Erythroblast (primary cell): ENCODE measurements around the gene LIX1L.

Experiments used
- DNase-seq, 2 experiments: peaks; one replicate each; lab custom pipeline; 2025; lab: John Stamatoyannopoulos, UW
- GATA1 ChIP-seq: IDR thresholded peaks from 2 replicates; pipeline ENCODE4 v1.6.1; 2011; ENCODE audit warnings: low read depth, mild to moderate bottlenecking, control low read depth, low read length, moderate library complexity
- POLR2A ChIP-seq: IDR thresholded peaks from 2 replicates; pipeline ENCODE4 v1.6.1; 2011; ENCODE audit warnings: mild to moderate bottlenecking, low read length

LIX1L gene

DNA sequence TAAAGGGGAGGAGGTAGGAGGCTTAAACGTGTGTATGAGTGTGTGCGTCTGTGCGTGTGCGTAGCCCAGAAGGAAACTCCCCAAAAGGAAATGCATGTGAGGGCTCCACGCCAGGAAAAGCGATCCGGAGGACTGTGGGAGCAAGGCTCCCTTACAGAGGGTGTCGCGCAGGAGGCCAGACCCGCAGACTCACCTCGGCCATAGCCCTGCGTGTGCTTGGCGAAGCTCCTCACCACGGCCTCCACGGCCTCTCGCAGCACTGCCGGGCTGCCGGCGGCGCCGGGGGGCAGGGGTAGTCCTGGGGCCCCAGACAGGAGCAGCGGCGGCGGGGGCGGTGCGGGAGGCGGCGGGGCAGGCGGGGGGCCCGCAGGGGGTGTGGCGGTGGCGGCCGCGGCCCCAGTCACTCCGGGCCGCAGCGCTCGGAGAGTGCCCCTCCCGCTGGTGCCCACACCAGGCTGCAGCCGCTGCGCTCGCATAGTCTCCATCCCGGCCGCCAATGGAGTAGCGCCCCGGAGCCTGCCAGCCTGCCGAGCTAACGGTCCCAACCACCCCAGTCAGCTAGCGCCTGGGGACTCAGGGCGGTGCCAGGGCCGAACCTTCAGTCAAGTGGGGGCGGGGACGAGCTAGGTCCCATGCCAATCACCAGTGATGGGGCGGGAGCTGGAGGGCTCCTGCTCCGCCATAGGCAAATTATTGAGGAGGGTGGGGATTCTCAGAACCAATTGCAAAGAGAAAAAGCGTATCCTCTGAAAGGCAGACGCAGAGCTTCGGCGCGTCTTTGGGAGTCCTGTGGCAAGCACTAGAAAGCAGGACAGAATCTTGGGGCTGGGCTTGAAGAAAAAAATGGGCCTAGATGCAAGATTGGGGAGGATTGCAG is at the start of gene LIX1L:
TSS of gene LIX1L (minus strand) at position 575 of the 877 bp plus-strand sequence. CDS start at position 485, 90 bp downstream.
- peak; percentile 96 to 97 for DNase-seq
- no peak for TF ChIP-seq GATA1
- TF ChIP-seq POLR2A: peak; percentile 87

DNA sequence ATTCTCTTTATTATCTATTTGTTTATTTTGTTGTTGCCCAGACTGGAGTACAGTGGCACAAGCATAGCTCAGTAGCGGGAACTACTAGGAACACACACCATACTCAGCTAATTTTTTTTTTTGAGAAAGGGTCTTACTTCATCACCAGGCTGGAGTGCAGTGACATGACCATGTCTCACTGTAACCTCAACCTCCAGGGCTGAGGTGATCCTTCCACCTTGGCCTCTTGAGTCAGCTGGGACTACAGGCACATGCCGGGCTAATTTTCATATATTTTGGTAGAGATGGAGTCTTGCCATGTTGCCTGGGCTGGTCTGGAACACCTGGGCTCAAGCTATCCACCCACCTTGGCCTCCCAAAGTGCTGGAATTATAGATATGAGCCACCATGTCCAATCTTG is 43.9 kb upstream of the LIX1L start:
- no peak for TF ChIP-seq POLR2A
- no peak for TF ChIP-seq GATA1
- DNase-seq: no peak

DNA sequence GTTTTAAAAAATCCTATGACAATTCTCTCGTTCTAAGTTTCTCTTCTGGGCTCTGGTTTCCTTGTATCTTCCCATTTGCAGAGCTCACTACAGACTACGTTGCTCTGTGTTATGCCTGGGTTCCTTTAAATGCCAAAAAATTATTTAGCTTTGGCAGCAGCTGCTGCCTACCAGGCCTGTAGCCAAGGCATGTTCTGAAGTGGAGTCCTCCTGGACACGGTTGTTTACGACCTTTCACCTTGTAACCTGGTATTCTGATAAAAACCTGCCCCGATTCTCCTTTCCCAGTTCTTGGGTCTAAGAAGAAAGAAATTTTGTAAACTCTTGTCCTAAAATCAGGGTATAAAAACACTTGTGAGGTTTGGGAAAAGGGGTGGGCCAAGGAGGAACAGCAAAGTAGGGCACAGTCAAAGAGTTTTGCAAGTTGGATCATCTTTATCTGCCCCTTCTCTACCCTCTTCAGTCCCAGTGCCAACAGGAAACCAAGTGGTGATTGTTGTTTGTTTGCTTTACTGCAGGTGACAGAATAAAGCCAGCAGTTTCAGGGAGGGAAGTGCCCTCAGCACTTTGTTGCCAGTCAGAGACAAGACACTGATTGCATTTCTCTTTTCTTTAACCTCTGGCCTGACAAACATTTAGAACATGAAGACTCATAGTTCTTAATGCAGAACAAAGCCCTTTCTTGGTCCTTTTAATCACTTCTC is 41.7 kb upstream of the LIX1L start:
- DNase-seq: no peak
- TF ChIP-seq GATA1: no peak
- TF ChIP-seq POLR2A: no peak

- DNase-seq: peak in 1 of 2 experiments; percentile 47
- TF ChIP-seq POLR2A (no peak), GATA1 (no peak)
Observed at GRCh38 chr1:145997718-145998023, 39.9 kb upstream of the LIX1L start.

GRCh38 chr1:145997016-145997717 is 39.4 kb upstream of the LIX1L start:
- peak; percentile 70 to 86 for DNase-seq
- no peak for TF ChIP-seq GATA1
- TF ChIP-seq POLR2A: no peak

DNA sequence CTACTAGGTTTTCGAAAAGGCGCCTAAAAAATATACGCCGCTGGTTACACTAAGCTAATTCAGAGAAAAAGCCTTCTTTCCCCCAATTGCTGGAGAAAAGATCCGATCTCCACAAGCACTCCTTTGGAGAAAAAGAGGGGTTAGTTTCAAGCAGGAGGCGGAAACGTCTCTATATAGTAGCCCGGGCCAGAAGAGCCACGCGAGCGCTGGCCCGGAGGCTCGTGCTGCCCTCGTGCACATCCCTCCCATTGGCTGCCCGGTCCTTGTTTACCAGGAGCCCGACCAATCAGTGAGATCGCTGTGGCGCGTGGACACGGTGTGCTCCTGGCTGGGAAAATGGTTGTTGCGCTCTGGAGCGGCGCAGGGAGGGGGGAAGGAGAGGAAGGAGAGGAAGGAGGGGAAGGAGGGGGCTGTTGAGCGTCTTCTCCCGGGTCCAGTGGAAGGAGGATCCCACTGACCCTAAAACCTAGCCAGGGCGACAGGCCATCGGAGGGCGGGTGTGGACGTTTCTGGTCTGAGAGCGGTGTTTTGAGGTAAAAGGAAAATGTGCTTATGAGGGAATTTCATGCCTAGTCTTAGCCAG is 38.7 kb upstream of the LIX1L start, which contains the start of gene TXNIP:
TSS of gene TXNIP (minus strand) at position 147 of the 583 bp plus-strand sequence. CDS start 313 bp downstream, outside the sequence.
- peak; percentile 99 for TF ChIP-seq POLR2A
- TF ChIP-seq GATA1: no peak
- peak; percentile 98 for DNase-seq

- peak; percentile 48 to 75 for DNase-seq
- no peak for TF ChIP-seq GATA1
- TF ChIP-seq POLR2A: no peak
Observed at GRCh38 chr1:145995964-145996432, 38.2 kb upstream of the LIX1L start.

DNA sequence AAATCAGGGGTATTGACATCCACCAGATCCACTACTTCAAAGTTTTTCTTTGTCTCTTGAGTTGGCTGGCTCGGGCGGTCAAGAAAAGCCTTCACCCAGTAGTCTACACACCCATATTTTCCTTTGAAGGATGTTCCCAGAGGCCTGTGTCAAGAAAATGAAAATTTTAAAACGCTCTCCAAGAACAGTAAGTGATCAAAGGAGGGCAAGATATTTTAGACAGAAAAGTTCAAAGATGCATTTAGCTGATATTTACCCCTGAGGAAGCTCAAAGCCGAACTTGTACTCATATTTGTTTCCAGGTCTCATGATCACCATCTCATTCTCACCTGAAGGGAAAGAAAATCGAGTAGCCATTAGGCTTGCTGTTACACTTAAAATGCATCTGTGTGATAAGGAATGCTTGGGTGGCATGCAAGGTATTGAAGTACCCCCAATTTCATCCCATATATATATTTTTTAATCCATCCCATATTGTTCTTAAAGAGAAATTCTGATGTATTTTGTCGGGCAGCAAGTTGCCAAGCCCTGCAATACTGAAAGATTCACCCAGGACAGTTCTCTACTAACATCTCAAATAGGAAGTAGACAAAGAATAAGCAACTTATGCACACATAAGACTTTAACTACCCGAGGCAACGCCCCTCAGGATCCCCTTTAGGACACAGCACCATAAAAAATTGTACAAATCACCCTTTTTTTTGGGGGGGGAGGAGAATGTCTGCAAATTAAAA is 37.5 kb upstream of the LIX1L start:
- TF ChIP-seq GATA1 (no peak), POLR2A (no peak)
- DNase-seq: peak; percentile 36 to 66

- DNase-seq: peak; percentile 53 to 75
- TF ChIP-seq POLR2A (peak; percentile 67), GATA1 (no peak)
Observed at GRCh38 chr1:145994391-145995120, 36.7 kb upstream of the LIX1L start.

- TF ChIP-seq POLR2A (no peak), GATA1 (no peak)
- peak in 1 of 2 experiments; percentile 35 for DNase-seq
Observed at GRCh38 chr1:145993618-145994390, 36.0 kb upstream of the LIX1L start.

DNA sequence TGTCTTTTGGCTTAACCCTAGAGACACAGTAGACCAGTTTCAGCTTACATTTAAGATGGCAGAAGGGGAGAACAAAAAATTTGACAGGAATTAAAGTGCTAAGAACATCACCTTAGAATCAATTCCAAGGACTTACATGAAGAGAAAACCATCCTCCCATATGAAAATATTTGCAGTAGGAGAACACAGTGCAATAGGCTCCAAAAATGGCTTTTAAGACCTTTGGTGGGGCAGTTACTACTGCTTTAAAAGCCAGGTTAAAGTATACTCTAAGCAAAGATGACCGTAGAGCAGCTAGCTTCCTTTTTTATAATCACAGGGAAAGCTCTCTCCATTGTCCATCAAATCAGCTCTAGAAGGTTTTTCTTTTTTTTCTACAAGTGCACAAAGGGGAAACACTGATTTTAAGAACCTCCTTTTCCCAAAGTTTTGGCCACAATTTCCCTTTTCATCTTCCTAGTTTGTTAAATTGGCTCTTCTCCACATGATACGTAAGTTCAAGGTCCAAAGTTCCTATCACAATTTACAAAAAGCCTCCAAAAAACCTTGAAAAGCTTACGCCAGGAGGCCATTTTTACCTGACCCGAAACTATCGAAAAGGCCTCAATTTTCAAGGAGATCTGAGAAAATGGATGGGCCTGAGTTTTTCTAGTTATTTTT is 35.3 kb upstream of the LIX1L start:
- no peak for DNase-seq
- TF ChIP-seq GATA1: no peak
- no peak for TF ChIP-seq POLR2A
